Measurements from ENCODE around the gene HMGN2. TPM values are rescaled to one million over a fixed set of nuclear protein-coding genes. Genes with fewer than 3 reads are reported as not detected.
"Not testable (repeated sequence)": the region's sequence is repeated elsewhere in the genome, so short reads cannot be mapped to it uniquely, and the experiment has no call there.

HMGN2 gene
- total RNA-seq, 4 donors from 2014 or later = 68.2 to 136 (median 88.4) TPM

- in situ Hi-C loops (cut with MboI; ENCODE audit: low sequenced_read_pairs in 4 of 4) = no loop called here
- intact Hi-C loops (cut with DNase I; ENCODE audit: low total_unique reads) = loop anchor here (1.0 to 2.0 kb wide), 2 partner anchors 27 to 288 kb away; no protein-coding TSS in a partner anchor
Measured at GRCh38 chr1:26500488-26501175, 28.4 kb downstream of the HMGN2 start.

GRCh38 chr1:26510711-26511110 is 38.5 kb downstream of the HMGN2 start:
- H3K4me1 ChIP-seq; H3K9me3 ChIP-seq; H3K27me3 ChIP-seq; H3K36me3 ChIP-seq; intact Hi-C loops (cut with DNase I; ENCODE audit: low total_unique reads); in situ Hi-C loops (cut with MboI; ENCODE audit: low sequenced_read_pairs in 4 of 4); H3K4me3 ChIP-seq; ATAC-seq; DNase-seq; H3K27ac ChIP-seq: not testable (repeated sequence)

More at GRCh38 chr1:26500488-26501175, 28.4 kb downstream of the HMGN2 start:
- no peaks in the 10 kb centered on the region for H3K27me3 ChIP-seq
- peak in 1 of 2 donors; percentile 47 for TF ChIP-seq POLR2A (IDR thresholded peaks at IDR 0.05)
- peak in 1 of 5 experiments; percentile 28 for TF ChIP-seq CTCF (IDR thresholded peaks at IDR 0.05 in 4 of 5, conservative IDR thresholded peaks at IDR 0.05 in 1 of 5)
- DNase-seq = peak; percentile 60 to 68
- H3K36me3 ChIP-seq = no peaks in the 10 kb centered on the region
- peak; percentile 79 to 88 for ATAC-seq
- peaks cover 0 to 9% of the 10 kb centered on the region in 2 donors for H3K4me1 ChIP-seq
- peak overlapping the region; percentile 69 to 91 (median 74) for H3K4me3 ChIP-seq
- peak overlapping the region; percentile 78 to 82 (median 81) for H3K27ac ChIP-seq
- no peaks in the 10 kb centered on the region for H3K9me3 ChIP-seq

GRCh38 chr1:26515836-26516235 is 43.6 kb downstream of the HMGN2 start:
- ATAC-seq; H3K27ac ChIP-seq; H3K36me3 ChIP-seq; in situ Hi-C loops (cut with MboI; ENCODE audit: low sequenced_read_pairs in 4 of 4); DNase-seq; H3K27me3 ChIP-seq; H3K4me1 ChIP-seq; H3K4me3 ChIP-seq; H3K9me3 ChIP-seq; intact Hi-C loops (cut with DNase I; ENCODE audit: low total_unique reads): not testable (repeated sequence)

GRCh38 chr1:26516987-26517765 is 44.9 kb downstream of the HMGN2 start:
- Histone ChIP-seq H3K4me3 (no peak overlapping the region), H3K27ac (no peak overlapping the region), H3K9me3 (no peaks in the 10 kb centered on the region), H3K36me3 (no peaks in the 10 kb centered on the region), H3K27me3 (no peaks in the 10 kb centered on the region), H3K4me1 (no peaks in the 10 kb centered on the region)
- ATAC-seq = no peak
- DNase-seq = no peak
- TF ChIP-seq POLR2A (IDR thresholded peaks at IDR 0.05) = no peak
- TF ChIP-seq CTCF (IDR thresholded peaks at IDR 0.05 in 4 of 5, conservative IDR thresholded peaks at IDR 0.05 in 1 of 5) = no peak
- intact Hi-C loops (cut with DNase I; ENCODE audit: low total_unique reads) = no loop called here
- in situ Hi-C loops (cut with MboI; ENCODE audit: low sequenced_read_pairs in 4 of 4) = no loop called here

- no peak for TF ChIP-seq CTCF (IDR thresholded peaks at IDR 0.05 in 4 of 5, conservative IDR thresholded peaks at IDR 0.05 in 1 of 5)
- TF ChIP-seq POLR2A (IDR thresholded peaks at IDR 0.05) = no peak
- ATAC-seq (no peak), DNase-seq (no peak)
- no peaks in the 10 kb centered on the region for H3K9me3 ChIP-seq
- intact Hi-C loops (cut with DNase I; ENCODE audit: low total_unique reads) = no loop called here
- no peaks in the 10 kb centered on the region for H3K36me3 ChIP-seq
- no peak overlapping the region for H3K27ac ChIP-seq
- no peaks in the 10 kb centered on the region for H3K27me3 ChIP-seq
- in situ Hi-C loops (cut with MboI; ENCODE audit: low sequenced_read_pairs in 4 of 4) = no loop called here
- no peaks in the 10 kb centered on the region for H3K4me1 ChIP-seq
- no peak overlapping the region for H3K4me3 ChIP-seq
Measured at GRCh38 chr1:26517766-26518049, 45.5 kb downstream of the HMGN2 start.

All from gastrocnemius medialis (tissue), 4 donors.